ENCODE measurements around the gene SLC66A2.

GRCh38 chr18:79888016-79888415, 63.4 kb downstream of the SLC66A2 start:
- TF ChIP-seq CTCF (IDR thresholded peaks at IDR 0.05; ENCODE audit: insufficient read depth, low read length), result no peak
- TF ChIP-seq POLR2AphosphoS5 (IDR thresholded peaks at IDR 0.05; ENCODE audit: low read depth), result no peak
- TF ChIP-seq, protein P1, sequence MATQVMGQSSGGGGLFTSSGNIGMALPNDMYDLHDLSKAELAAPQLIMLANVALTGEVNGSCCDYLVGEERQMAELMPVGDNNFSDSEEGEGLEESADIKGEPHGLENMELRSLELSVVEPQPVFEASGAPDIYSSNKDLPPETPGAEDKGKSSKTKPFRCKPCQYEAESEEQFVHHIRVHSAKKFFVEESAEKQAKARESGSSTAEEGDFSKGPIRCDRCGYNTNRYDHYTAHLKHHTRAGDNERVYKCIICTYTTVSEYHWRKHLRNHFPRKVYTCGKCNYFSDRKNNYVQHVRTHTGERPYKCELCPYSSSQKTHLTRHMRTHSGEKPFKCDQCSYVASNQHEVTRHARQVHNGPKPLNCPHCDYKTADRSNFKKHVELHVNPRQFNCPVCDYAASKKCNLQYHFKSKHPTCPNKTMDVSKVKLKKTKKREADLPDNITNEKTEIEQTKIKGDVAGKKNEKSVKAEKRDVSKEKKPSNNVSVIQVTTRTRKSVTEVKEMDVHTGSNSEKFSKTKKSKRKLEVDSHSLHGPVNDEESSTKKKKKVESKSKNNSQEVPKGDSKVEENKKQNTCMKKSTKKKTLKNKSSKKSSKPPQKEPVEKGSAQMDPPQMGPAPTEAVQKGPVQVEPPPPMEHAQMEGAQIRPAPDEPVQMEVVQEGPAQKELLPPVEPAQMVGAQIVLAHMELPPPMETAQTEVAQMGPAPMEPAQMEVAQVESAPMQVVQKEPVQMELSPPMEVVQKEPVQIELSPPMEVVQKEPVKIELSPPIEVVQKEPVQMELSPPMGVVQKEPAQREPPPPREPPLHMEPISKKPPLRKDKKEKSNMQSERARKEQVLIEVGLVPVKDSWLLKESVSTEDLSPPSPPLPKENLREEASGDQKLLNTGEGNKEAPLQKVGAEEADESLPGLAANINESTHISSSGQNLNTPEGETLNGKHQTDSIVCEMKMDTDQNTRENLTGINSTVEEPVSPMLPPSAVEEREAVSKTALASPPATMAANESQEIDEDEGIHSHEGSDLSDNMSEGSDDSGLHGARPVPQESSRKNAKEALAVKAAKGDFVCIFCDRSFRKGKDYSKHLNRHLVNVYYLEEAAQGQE (IDR thresholded peaks at IDR 0.05; ENCODE audit: insufficient replicate concordance, low read depth), result no peak
